SH-SY5Y (cell line): Measurements from ENCODE around the gene CRYGD.

Experiments
- GATA2 ChIP-seq: IDR thresholded peaks from 2 replicates; pipeline ENCODE4 v1.6.1; 2011; ENCODE audit warnings: mild to moderate bottlenecking, low read depth, low read length
- GATA3 ChIP-seq: IDR thresholded peaks from 2 replicates; pipeline ENCODE4 v1.6.1; 2011; ENCODE audit warnings: low read depth, mild to moderate bottlenecking, low read length, moderate library complexity

DNA sequence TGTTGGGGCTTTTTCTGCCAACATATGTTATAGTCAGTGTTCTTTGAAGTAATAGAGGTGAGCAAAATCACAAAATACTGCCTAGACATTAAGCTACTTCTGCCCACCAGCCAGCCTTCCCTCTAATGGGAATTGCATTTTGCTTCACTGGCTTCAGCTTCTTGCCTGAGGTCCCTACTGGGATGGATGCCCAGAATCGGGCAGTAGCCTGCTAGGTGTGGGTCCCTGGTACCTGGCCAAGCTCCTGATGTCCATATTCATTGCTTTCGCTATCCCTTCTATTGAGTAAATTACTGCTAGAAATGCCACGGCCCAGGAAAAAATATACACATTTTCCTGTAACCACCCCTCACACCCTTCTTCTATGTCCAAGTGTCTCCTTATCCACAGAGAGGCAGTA is 27.0 kb downstream of the CRYGD start:
- TF ChIP-seq GATA3 = no peak
- no peak for TF ChIP-seq GATA2
